ENCODE measurements around the gene FAM3C. TPM values are rescaled to one million over a fixed set of nuclear protein-coding genes. Genes with fewer than 3 reads are reported as not detected.
A peak's percentile ranks its signal among the peaks of the same experiment; 100 is the strongest.
"Not testable (repeated sequence)": the region's sequence is repeated elsewhere in the genome, so short reads cannot be mapped to it uniquely, and the experiment has no call there.

The FAM3C gene
- total RNA-seq, 1 donor from 2014 or later = 110 TPM

- no peak for FAIRE-seq
- no peak for DNase-seq (ENCODE audit: low spot score in 2 of 2)
These were observed 61.0 kb downstream of the FAM3C start for GRCh38 chr7:121334875-121335648.

GRCh38 chr7:121334376-121334775, 61.7 kb downstream of the FAM3C start:
- FAIRE-seq = no peak
- no peak for DNase-seq (ENCODE audit: low spot score in 2 of 2)

DNA sequence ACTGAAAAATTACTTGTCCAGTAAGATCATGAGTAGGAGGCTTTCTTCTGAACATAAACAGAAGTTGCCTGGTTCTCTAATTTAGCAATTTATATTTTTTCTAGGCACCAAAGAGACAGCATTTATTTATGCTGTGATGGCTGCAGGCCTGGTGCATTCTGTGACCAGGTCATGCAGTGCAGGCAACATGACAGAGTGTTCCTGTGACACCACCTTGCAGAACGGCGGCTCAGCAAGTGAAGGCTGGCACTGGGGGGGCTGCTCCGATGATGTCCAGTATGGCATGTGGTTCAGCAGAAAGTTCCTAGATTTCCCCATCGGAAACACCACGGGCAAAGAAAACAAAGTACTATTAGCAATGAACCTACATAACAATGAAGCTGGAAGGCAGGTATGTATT, 64.5 kb downstream of the FAM3C start:
- DNase-seq (ENCODE audit: low spot score in 2 of 2) (no peak), FAIRE-seq (no peak)

DNA sequence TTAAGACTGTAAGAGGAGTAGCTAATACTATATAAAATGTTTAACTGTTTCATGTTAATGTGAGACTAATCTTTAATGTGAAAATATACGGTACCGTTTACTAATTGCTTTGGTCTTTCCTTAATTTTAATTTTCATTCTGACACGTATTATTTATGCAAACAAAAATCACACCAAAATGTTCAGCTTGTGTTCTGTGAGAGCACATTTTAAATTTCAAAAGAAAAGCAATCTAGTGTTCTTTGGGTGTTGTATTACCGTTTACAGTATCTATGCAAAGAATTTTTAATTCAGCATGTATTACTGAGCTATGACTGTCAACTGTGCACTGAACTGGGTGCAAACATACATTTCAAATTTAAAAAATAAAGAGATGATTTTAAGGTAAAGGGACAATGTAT, 65.1 kb downstream of the FAM3C start:
- DNase-seq (ENCODE audit: low spot score in 2 of 2) (no peak), FAIRE-seq (no peak)

DNA sequence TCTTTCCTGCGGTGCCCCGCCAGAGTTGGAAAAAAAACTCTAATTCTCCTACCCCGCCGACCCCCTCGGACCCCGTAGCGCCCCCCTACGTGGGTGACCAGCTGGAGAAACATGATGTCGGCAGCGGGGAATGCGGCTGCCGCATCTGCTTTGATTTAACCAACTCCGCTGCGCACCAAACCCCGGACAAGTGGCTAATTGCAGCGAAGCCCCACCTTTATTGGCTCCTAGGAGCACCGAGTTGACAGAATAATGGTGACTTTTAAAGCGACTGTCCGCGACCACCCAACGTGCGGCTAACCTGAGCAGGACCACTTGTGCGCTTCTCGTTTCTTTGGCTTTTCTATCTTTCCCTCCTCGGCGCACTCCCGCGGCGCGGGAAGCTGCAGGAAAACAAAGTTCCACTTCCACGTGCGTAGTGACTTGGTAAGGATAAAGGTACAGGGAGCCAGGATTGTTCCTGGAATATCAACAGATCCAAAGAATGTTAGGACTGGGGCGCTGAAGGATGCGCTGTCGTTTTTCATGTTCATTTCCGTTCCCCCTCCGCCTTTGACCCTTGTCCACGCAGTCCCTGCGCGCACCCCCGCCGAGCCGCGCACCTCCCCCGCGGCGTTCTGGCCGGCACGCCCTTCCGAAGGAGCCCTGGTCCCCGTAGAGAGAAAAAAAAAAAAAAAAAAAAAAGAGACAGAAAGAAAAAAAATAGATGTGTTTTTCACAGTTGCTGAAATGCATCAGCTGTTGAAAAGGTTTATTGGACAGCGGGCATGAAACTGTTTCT, 65.9 kb downstream of the FAM3C start:
- DNase-seq (ENCODE audit: low spot score in 2 of 2) = peak in 1 of 2 donors; percentile 21
- FAIRE-seq = no peak

DNA sequence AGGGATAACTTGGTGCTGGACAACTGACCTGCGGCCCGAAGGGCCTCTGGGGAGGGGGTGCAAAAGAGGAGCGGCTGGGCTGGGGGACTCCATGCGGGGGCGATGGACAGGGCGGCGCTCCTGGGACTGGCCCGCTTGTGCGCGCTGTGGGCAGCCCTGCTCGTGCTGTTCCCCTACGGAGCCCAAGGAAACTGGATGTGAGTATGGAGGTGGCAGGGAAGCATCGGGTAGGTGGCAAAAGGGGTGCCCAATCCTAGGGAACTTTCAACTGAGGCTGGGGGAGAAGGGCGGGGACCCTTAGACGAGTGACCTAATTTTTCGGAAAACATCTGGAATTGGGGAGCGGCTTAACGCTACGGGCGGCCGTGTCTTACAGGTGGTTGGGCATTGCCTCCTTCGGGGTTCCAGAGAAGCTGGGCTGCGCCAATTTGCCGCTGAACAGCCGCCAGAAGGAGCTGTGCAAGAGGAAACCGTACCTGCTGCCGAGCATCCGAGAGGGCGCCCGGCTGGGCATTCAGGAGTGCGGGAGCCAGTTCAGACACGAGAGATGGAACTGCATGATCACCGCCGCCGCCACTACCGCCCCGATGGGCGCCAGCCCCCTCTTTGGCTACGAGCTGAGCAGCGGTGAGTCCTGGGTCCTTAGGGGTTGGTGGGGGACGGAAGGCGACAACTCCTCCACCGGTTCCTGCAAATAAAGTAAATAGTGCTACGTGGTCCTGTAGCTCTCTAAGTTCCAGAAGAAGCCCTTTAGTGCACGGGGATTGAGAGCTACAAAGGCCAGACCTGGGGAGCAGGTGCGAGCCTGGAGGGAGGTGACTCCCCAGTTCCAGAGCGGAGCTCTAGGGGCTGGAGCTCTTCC, 66.7 kb downstream of the FAM3C start:
- no peak for FAIRE-seq
- peak in 1 of 2 donors; percentile 19 for DNase-seq (ENCODE audit: low spot score in 2 of 2)

DNA sequence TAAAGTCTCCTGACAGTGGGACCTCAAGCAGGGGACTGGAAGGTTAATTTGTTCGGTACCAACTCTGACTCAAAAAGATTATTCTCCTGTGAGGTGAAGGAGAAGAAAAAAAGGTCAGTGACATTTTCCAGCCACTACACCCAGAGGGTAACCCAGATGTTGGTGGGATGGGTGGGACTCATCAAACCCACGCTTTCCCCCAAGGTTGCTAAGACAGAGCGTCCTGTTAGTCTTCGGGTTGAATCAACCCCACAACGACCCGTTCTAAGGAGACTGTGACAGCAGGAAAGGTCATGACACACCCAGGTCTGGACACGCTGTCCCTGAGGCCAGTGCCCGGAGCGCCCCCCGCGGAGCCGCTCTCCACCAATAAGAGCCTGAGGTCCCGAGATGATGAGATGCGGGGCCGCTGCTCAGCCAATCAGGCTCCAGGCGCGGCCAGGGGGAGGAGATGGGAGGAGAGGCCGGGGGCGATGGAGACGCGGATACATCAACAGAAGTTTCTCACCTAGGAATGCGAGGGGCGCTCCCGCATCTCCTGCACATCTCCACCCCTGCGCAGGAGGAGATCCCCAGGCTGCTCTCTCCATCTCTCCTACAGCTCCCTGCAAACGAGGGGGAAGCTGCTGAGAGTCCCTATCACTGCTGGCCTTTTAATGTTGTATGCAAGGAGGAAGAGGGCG, 67.5 kb downstream of the FAM3C start, which contains the start of gene WNT16:
Gene WNT16, plus strand, starts transcription at position 493 of the 683 bp plus-strand sequence. CDS start 293 bp downstream, outside the sequence.
- FAIRE-seq (no peak), DNase-seq (ENCODE audit: low spot score in 2 of 2) (peak in 1 of 2 donors; percentile 42)

DNA sequence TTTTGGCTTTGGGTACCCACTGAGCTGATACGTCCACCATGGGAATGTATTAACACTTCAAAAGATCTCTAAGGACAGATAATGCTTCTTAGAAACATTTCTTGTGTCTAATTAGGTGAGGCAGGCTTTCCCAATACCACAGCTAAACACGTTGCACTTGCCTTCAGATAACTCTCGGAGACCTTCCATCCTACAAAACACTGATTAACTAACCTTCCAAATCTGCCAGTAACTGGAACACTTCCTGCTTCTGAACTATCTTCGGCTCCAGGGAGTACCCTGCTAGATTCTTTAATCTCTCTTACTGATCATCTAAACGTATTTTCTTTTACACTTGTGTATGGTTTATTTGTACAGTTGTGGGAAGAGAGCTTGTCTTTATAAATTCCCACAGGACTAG, 68.4 kb downstream of the FAM3C start:
- DNase-seq (ENCODE audit: low spot score in 2 of 2) (no peak), FAIRE-seq (no peak)

DNA sequence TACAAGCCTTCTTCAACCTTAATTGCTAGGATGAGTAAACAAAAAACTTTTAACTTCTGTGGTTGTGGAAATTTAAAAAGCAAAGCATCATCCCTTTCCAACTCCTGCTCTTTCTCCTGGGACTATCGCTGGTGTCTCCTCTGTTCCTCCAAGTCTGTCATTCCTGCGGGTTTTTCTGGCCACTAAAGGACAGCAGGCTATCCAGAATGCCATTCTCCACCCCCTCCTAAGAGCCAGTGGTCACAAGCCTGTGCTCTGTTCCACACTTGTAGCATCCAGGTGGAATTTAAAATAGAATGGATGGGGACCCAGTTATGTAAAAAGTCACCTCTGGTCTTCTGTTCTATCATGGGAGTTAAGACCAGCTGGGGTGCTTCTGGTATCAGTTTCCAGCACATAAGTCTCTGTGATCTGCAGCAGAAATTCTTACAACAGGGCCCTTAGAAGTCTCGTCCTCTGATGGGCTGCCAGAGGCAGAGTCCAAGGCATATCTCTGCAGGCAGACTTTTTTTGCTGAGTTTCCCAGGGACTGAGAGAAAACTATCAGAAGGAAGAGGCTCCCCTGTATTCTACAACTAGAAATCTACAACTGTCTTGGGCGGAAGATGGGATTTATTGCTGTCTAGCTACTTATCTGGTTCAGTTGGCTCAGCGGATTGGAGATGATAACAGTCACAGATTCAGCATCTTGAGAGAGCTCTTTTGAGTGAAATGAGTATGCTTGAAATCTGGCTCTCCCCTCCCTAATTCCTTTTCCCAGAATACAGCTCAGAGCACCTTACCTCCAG, 72.4 kb downstream of the FAM3C start:
- no peak for DNase-seq (ENCODE audit: low spot score in 2 of 2)
- no peak for FAIRE-seq

GRCh38 chr7:121322460-121322859, 73.6 kb downstream of the FAM3C start:
- FAIRE-seq (no peak), DNase-seq (ENCODE audit: low spot score in 2 of 2) (no peak)

GRCh38 chr7:121315170-121315569, 80.9 kb downstream of the FAM3C start:
- FAIRE-seq; DNase-seq (ENCODE audit: low spot score in 2 of 2): not testable (repeated sequence)

DNA sequence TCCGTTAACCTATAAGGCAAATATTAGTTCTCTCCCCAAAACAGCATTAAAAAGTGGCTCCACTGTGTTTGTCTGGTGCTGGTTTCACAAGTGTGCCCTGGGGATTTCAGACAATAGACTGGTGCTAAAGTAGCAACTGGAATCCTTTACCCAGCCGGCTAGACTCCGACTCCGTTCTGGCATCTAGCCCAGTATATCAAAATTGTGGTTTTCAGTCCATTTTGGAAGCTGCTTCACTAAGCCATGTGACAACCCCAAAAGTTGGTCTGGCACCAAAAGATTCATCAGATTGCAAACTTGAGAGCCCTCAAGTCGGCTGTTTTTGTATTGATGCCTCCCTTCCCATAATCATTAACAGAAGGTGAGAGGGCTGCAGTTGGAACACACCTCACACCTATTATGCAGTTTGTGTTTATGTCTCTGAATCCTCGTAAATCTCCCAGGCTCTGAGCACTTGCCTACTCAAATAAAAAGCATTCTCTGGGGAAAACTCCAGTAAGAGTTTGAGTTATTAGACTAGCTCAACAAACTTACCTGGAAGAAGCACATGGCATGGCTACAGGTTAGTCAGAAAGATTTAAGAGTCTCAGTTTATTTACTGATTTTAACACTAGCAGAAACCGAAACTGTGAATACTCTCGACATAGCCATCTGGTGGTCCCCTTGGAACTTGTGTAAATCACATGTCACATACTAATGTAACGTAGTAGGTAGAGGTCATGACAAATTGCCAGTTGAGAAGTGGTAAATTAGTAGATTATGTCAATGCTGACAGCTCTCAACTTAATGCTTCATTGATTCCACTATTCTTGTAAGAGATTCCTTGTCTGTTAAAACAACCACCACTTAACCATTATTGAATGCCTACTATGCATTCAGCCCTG, 82.1 kb downstream of the FAM3C start:
- no peak for DNase-seq (ENCODE audit: low spot score in 2 of 2)
- no peak for FAIRE-seq

DNA sequence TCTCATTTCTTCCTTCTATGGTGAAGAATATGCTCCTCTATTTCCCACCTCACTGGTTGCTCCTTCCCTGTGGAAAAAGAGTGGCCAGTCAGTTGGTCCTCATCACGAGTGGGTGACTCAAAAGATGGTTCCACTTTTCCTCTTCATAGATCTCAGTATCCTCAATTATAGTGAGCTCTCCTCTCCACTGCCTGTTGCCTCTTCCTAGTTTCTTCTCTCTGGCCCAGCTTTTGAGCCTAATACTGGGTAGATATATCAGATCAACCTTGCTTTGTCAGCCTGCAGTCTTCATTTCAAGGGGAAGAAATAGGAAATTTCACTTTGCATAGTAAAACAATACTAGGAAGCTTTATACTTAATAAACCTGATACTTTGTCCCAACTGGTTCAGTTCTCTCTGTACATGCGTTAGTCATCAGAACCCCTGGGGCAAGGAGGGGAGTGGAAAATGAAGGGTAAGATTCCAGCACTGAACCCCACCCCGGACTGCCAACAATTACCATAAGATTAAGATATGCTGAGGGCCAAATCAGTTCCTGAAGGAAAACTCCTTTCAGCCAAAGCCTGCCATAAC, 82.8 kb downstream of the FAM3C start:
- DNase-seq (ENCODE audit: low spot score in 2 of 2) (no peak), FAIRE-seq (no peak)

- DNase-seq (ENCODE audit: low spot score in 2 of 2) (no peak), FAIRE-seq (no peak)
These were observed 89.0 kb downstream of the FAM3C start for GRCh38 chr7:121307021-121307574.

DNA sequence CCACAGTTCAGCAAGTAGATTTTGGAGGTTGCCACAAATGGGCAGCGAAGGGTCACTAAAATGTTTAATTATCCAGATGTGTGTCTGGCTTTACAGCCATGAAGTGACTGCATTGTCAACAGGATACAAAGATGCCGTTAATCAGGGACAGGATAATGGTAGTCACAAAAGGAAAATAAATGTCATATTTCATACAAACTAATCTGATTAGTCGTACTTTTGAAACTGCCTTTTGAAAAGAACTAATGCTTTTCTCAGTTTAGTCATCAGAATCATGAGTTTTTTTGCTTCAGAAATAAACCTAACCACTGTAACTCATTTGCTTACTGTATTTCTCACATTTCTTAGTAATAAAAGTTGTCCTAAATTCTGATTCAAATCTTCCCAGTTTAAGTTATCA, 89.5 kb downstream of the FAM3C start:
- no peak for DNase-seq (ENCODE audit: low spot score in 2 of 2)
- no peak for FAIRE-seq

DNA sequence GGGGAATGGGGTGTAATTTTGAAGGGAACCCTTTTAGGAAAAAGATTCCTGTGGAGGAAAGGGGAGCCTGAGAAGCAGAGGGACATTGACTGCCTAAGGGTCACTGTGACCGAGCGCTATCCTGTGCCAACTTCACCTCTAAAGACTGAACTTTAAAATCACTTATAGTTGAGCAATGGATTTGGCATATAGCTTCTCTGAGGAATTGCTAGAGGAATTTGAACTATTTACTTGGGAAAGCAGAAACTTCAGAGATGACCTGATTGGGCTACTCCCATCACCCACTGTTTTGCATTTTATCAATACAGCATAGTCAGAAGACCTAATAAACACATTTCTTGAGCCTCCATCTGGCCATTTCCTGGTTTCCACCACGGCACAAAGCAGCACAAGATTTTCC, 91.0 kb downstream of the FAM3C start:
- DNase-seq (ENCODE audit: low spot score in 2 of 2) = no peak
- no peak for FAIRE-seq

GRCh38 chr7:121304102-121304658, 91.9 kb downstream of the FAM3C start:
- FAIRE-seq (no peak), DNase-seq (ENCODE audit: low spot score in 2 of 2) (no peak)

All from frontal cortex (tissue), 4 donors.